ENCODE measurements around the gene RND2.

Gene RND2

GRCh38 chr17:43079641-43080302 is 54.7 kb downstream of the RND2 start:
- no peak for DNase-seq
